PFSK-1 (cell line): ENCODE data around the gene TCOF1.

ENCODE experiments used
- FOXP2 ChIP-seq: optimal IDR thresholded peaks from 2 replicates; pipeline ENCODE3; 2011; ENCODE audit warnings: borderline replicate concordance, control low read depth, inconsistent platforms; ENCODE audit not compliant: insufficient read depth; ENCODE audit errors: extremely low read length, extremely low read depth
- POLR2AphosphoS5 ChIP-seq: IDR thresholded peaks from 2 replicates; pipeline ENCODE4 v1.6.1; 2012; ENCODE audit warnings: low read depth, mild to moderate bottlenecking, control low read depth, low read length, moderate library complexity
- SIN3A ChIP-seq: IDR thresholded peaks from 2 replicates; pipeline ENCODE4 v1.6.1; 2012; ENCODE audit warnings: mild to moderate bottlenecking, low read length, moderate library complexity, borderline replicate concordance; ENCODE audit not compliant: insufficient read depth
- TF ChIP-seq, protein P1 (sequence below), 2 experiments: IDR thresholded peaks; 2 replicates each; pipeline versions ENCODE4 v1.6.1 to v1.8.0; 2011 to 2012; ENCODE audit warnings: low read depth in 2 of 2, low read length in 2 of 2, control low read depth in 1 of 2, inconsistent platforms in 1 of 2, mild to moderate bottlenecking in 1 of 2, moderate library complexity in 1 of 2; ENCODE audit not compliant: insufficient read depth in 1 of 2

DNA sequence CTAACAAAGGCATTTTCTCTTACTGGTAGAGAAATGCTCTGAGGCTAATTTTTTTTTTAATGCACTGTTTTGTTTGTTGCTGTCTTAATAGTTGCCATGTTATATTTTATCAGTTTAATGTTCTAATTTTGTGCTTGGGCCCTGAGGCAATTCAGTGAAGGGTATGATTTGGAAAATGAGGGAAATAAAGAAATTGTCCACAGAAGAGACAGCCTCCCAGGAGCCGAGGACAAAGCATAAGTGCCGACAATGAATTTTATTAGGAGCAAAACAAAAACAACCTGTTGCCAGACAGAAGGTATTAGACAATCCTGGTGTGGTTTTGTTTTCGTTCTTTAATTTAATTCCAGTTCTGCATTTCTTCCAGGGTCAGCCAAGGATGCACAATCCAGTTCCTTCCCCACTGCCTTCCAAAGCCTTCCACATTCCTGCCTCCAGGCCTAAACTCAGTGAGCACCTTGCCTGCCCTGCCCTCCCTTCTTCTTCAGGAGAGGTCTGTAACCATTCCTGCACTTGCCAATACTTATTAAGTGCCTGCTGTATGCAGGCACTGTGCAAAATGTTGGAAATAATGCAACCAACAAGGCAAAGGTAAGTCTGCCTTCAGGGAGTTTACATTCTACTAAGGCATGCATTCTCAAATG lies 4.3 kb upstream of the TCOF1 start:
- TF ChIP-seq SIN3A = no peak
- TF ChIP-seq POLR2AphosphoS5 = no peak
- TF ChIP-seq, protein P1, sequence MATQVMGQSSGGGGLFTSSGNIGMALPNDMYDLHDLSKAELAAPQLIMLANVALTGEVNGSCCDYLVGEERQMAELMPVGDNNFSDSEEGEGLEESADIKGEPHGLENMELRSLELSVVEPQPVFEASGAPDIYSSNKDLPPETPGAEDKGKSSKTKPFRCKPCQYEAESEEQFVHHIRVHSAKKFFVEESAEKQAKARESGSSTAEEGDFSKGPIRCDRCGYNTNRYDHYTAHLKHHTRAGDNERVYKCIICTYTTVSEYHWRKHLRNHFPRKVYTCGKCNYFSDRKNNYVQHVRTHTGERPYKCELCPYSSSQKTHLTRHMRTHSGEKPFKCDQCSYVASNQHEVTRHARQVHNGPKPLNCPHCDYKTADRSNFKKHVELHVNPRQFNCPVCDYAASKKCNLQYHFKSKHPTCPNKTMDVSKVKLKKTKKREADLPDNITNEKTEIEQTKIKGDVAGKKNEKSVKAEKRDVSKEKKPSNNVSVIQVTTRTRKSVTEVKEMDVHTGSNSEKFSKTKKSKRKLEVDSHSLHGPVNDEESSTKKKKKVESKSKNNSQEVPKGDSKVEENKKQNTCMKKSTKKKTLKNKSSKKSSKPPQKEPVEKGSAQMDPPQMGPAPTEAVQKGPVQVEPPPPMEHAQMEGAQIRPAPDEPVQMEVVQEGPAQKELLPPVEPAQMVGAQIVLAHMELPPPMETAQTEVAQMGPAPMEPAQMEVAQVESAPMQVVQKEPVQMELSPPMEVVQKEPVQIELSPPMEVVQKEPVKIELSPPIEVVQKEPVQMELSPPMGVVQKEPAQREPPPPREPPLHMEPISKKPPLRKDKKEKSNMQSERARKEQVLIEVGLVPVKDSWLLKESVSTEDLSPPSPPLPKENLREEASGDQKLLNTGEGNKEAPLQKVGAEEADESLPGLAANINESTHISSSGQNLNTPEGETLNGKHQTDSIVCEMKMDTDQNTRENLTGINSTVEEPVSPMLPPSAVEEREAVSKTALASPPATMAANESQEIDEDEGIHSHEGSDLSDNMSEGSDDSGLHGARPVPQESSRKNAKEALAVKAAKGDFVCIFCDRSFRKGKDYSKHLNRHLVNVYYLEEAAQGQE (IDR thresholded peaks at IDR 0.05; ENCODE audit: insufficient read depth in 1 of 2, low read depth in 2 of 2, low read length in 2 of 2) = no peak
- TF ChIP-seq FOXP2 = no peak
